K562 (cell line): ENCODE measurements around the gene MYH6. TPM values are rescaled to one million over a fixed set of nuclear protein-coding genes. Genes with fewer than 3 reads are reported as not detected.

Experiments used
- ATAC-seq: fragments of 200-7000 bp; cut with Tn5 transposase; 3 replicates; pipeline ENCODE4 v1.9.1; 2020; ENCODE audit warnings: moderate library complexity
- BruUV-seq: library from RNA; stranded (reverse); fragments of 400-500 nt; replicated peaks from 2 replicates; lab custom pipeline; 2021; lab: Mats Ljungman, UMichigan
- CTCF ChIA-PET: fragments of 300-600 bp; formaldehyde crosslinking; extraction: SDS; loops from one replicate; lab custom pipeline; 2021; ENCODE audit warnings: low intra/inter-chr PET ratio; lab: Yijun Ruan, JAX
- POLR2A ChIA-PET: fragments of 300-600, 350-650 bp; sonication (Branson Sonifier 250); formaldehyde crosslinking; extraction: SDS; loops from one replicate; lab custom pipeline; 2021; ENCODE audit warnings: antibody characterized with exemption, inconsistent platforms; lab: Yijun Ruan, JAX
- DNase-seq, 4 experiments: peaks; one replicate each; pipeline versions ENCODE4 v3.0.0 to v3.0.0-alpha.2; 2011 to 2018; ENCODE audit warnings: low spot score in 3 of 4, mixed read lengths in 3 of 4; ENCODE audit errors: extremely low read depth in 1 of 4
- FAIRE-seq: peaks from 2 replicates; lab custom pipeline; 2011; peaks lifted over from hg19 to GRCh38; lab: Jason Lieb, UNC
- H2AFZ ChIP-seq: 2 replicates; pipeline ENCODE4 v1.6.0; 2011; ENCODE audit warnings: low read depth, low read length, control low read depth, inconsistent platforms
- H3K27ac ChIP-seq: fragments of 200-600 bp; 3 replicates; pipeline ENCODE4 v1.8.0; 2011; ENCODE audit warnings: low read depth, mild to moderate bottlenecking, control low read depth, inconsistent platforms, low read length, moderate library complexity, mixed read lengths; ENCODE audit errors: extremely low read depth
- H3K27me3 ChIP-seq, 2 experiments: fragments of 300-600 bp in 1 of 2; 2 replicates in 1 of 2; 3 replicates in 1 of 2; pipeline versions ENCODE4 v1.6.0 to v1.8.0; 2011; ENCODE audit warnings: inconsistent platforms in 2 of 2, low read length in 2 of 2, mild to moderate bottlenecking in 1 of 2, mixed read lengths in 1 of 2, moderate library complexity in 1 of 2; ENCODE audit not compliant: control insufficient read depth in 2 of 2, insufficient read depth in 2 of 2
- H3K36me3 ChIP-seq: fragments of 300-600 bp; 3 replicates; pipeline ENCODE4 v1.8.0; 2011; ENCODE audit warnings: mild to moderate bottlenecking, low read length, inconsistent platforms; ENCODE audit not compliant: control insufficient read depth, insufficient read depth
- H3K4me1 ChIP-seq, 2 experiments: fragments of 200-600 bp in 1 of 2; replicated peaks in 1 of 2; 2 replicates in 1 of 2; 3 replicates in 1 of 2; pipeline versions ENCODE4 v1.5.1 to v1.8.0; 2011; ENCODE audit warnings: inconsistent platforms in 2 of 2, low read length in 2 of 2, mild to moderate bottlenecking in 1 of 2, mixed read lengths in 1 of 2, moderate library complexity in 1 of 2; ENCODE audit not compliant: control insufficient read depth in 2 of 2, insufficient read depth in 2 of 2
- H3K4me2 ChIP-seq: 2 replicates; pipeline ENCODE4 v1.6.1; 2011; ENCODE audit warnings: low read length, control low read depth, inconsistent platforms, mixed read lengths; ENCODE audit not compliant: insufficient read depth
- H3K4me3 ChIP-seq: fragments of 200-600 bp; sonication (generic), shearing (Covaris generic); 2 replicates; pipeline ENCODE4 v1.5.1; 2016; ENCODE audit warnings: control low read depth, inconsistent platforms
- H3K79me2 ChIP-seq: fragments of 200-600 bp; 3 replicates; pipeline ENCODE4 v1.8.0; 2011; ENCODE audit warnings: low read length, inconsistent platforms; ENCODE audit not compliant: control insufficient read depth, insufficient read depth
- H3K9ac ChIP-seq, 2 experiments: 2 replicates each; pipeline versions ENCODE4 v1.6.0 to v1.6.1; 2011; ENCODE audit warnings: low read depth in 2 of 2, low read length in 2 of 2, control low read depth in 1 of 2, inconsistent platforms in 1 of 2, mild to moderate bottlenecking in 1 of 2, mixed read lengths in 1 of 2; ENCODE audit not compliant: insufficient read depth in 1 of 2
- H3K9me1 ChIP-seq: one replicate; pipeline ENCODE4 v1.6.0; 2011; ENCODE audit warnings: inconsistent platforms, mild to moderate bottlenecking, low read length, moderate library complexity; ENCODE audit not compliant: control insufficient read depth, insufficient read depth
- H3K9me3 ChIP-seq: replicated peaks from 2 replicates; pipeline ENCODE4 v1.5.1; 2011; ENCODE audit warnings: low read depth, low read length, inconsistent platforms; ENCODE audit not compliant: control insufficient read depth, insufficient read depth
- H4K20me1 ChIP-seq: replicated peaks from 2 replicates; pipeline ENCODE4 v1.6.1; 2011; ENCODE audit warnings: low read length, inconsistent platforms, mixed read lengths; ENCODE audit not compliant: control insufficient read depth, insufficient read depth
- JUN ChIP-seq, 2 experiments: sonication (generic) in 1 of 2; formaldehyde crosslinking in 1 of 2; IDR thresholded peaks; 2 replicates each; pipeline versions ENCODE4 v1.6.1 to v1.8.0; 2012 to 2022; ENCODE audit warnings: borderline replicate concordance in 2 of 2, mild to moderate bottlenecking in 2 of 2, improper control_type of control experiment in 1 of 2, low read depth in 1 of 2, low read length in 1 of 2, missing genetic modification reagents in 1 of 2
- KDM4B ChIP-seq, 2 experiments: fragments of 450-650 bp in 1 of 2; sonication (generic) in 1 of 2; IDR thresholded peaks; 2 replicates each; pipeline ENCODE4 v1.6.1; 2016 to 2017; ENCODE audit warnings: borderline replicate concordance in 2 of 2, antibody characterized with exemption in 1 of 2, low read depth in 1 of 2, mild to moderate bottlenecking in 1 of 2
- MTF1 ChIP-seq: fragments of 250-450 bp; sonication (Bioruptor Pico); IDR thresholded peaks from 2 replicates; pipeline ENCODE4 v1.9.0; 2021; ENCODE audit warnings: moderate library complexity, mild to moderate bottlenecking, inconsistent platforms, borderline replicate concordance
- MXD1 ChIP-seq: fragments of 250-450 bp; sonication (Bioruptor Pico); IDR thresholded peaks from 2 replicates; pipeline ENCODE4 v1.8.0; 2021; ENCODE audit warnings: borderline replicate concordance, mild to moderate bottlenecking, moderate library complexity; ENCODE audit not compliant: poor library complexity, severe bottlenecking
- NBN ChIP-seq: fragments of 450-650 bp; IDR thresholded peaks from 2 replicates; pipeline ENCODE4 v1.6.1; 2016; ENCODE audit warnings: low read depth, mild to moderate bottlenecking
- NFRKB ChIP-seq: fragments of 450-650 bp; IDR thresholded peaks from 2 replicates; pipeline ENCODE4 v1.6.1; 2016; ENCODE audit warnings: low read depth
- PHF21A ChIP-seq: fragments of 450-650 bp; IDR thresholded peaks from 2 replicates; pipeline ENCODE4 v1.6.1; 2017; ENCODE audit warnings: low read depth, borderline replicate concordance
- POLR3A ChIP-seq: IDR thresholded peaks from 2 replicates; pipeline ENCODE4 v1.6.1; 2011; ENCODE audit warnings: borderline replicate concordance, mild to moderate bottlenecking, moderate library complexity; ENCODE audit not compliant: insufficient read length, insufficient read depth; ENCODE audit errors: extremely low read depth
- SP1 ChIP-seq: sonication (generic); formaldehyde crosslinking; IDR thresholded peaks from 2 replicates; pipeline ENCODE4 v1.8.1; 2022; ENCODE audit warnings: mild to moderate bottlenecking, missing genetic modification reagents
- TCF15 ChIP-seq: fragments of 250-450 bp; sonication (Bioruptor Pico); IDR thresholded peaks from 2 replicates; pipeline ENCODE4 v1.8.0; 2022; ENCODE audit warnings: moderate library complexity, mild to moderate bottlenecking, inconsistent platforms
- TGIF2 ChIP-seq: sonication (generic); formaldehyde crosslinking; IDR thresholded peaks from 2 replicates; pipeline ENCODE4 v1.8.1; 2022; ENCODE audit warnings: mild to moderate bottlenecking, missing genetic modification reagents, moderate library complexity
- ZC3H11A ChIP-seq: IDR thresholded peaks from 2 replicates; pipeline ENCODE4 v1.6.1; 2012; ENCODE audit warnings: low read depth, low read length, improper control_type of control experiment
- ZNF184 ChIP-seq: sonication (generic); formaldehyde crosslinking; IDR thresholded peaks from 2 replicates; pipeline ENCODE4 v1.5.0; 2020; ENCODE audit warnings: missing genetic modification reagents
- ZNF263 ChIP-seq: sonication (generic); formaldehyde crosslinking; IDR thresholded peaks from 2 replicates; pipeline ENCODE4 v1.8.0; 2022; ENCODE audit warnings: mild to moderate bottlenecking, missing genetic modification reagents, borderline replicate concordance
- ZNF699 ChIP-seq: fragments of 250-450 bp; sonication (Bioruptor Pico); IDR thresholded peaks from 2 replicates; pipeline ENCODE4 v1.8.0; 2021; ENCODE audit warnings: mild to moderate bottlenecking, moderate library complexity; ENCODE audit not compliant: insufficient replicate concordance
- ZNF717 ChIP-seq: fragments of 250-450 bp; sonication (Bioruptor Pico); IDR thresholded peaks from 2 replicates; pipeline ENCODE4 v1.5.0; 2021
- ZNF740 ChIP-seq, 3 experiments: fragments of 200-800 bp in 1 of 3; sonication (Bioruptor generic) in 1 of 3; sonication (generic) in 1 of 3; formaldehyde crosslinking in 1 of 3; IDR thresholded peaks; 2 replicates each; pipeline versions ENCODE4 v1.6.1 to v1.8.0; 2016 to 2022; ENCODE audit warnings: mild to moderate bottlenecking in 2 of 3, missing compliant biosample characterization in 2 of 3, missing genetic modification characterization in 2 of 3, missing genetic modification reagents in 1 of 3
- WGBS: fragments of 100-300 bp; shearing (Covaris generic); methylation state at CpG from one replicate; pipeline ENCODE4 v1.1.6; 2016; ENCODE audit warnings: low coverage, mixed read lengths; ENCODE audit not compliant: insufficient coverage; ENCODE audit errors: missing lambda C conversion rate; 5-methylcytosine and 5-hydroxymethylcytosine counted together
- in situ Hi-C: fragments of 300-500 bp; cut with MboI; formaldehyde crosslinking; loops from 4 replicates; pipeline ENCODE4 v1.15.0; 2018; ENCODE audit warnings: inconsistent platforms, mixed read lengths
- intact Hi-C: fragments of 100-400 bp; cut with micrococcal nuclease; formaldehyde crosslinking; loops from 2 replicates; pipeline ENCODE4 v1.14.2; 2022
- polyA plus RNA-seq, 8 experiments: library from polyadenylated mRNA; depleted of rRNA in 4 of 8; stranded (reverse) in 5 of 8; unstranded in 3 of 8; fragments of >200 nt; fragmentation: Nextera tagmentation in 2 of 8; fragmentation: Illumina TruSeq in 1 of 8; extraction: Ambion mirVana in 2 of 8; extraction: Trizol in 1 of 8; gene quantifications; 2 replicates each; pipeline versions ENCODE4 v1.2.1 to v1.2.3, GENCODE V29; 2011 to 2014; ENCODE audit warnings: inconsistent platforms in 1 of 8, missing spikeins in 1 of 8
- total RNA-seq, 7 experiments: library from RNA; depleted of rRNA in 6 of 7; stranded (reverse); fragments of >200 nt in 6 of 7; fragmentation: Illumina TruSeq in 2 of 7; extraction: Trizol in 2 of 7; gene quantifications; 2 replicates each; pipeline versions ENCODE4 v1.2.1 to v1.2.3, GENCODE V29; 2011 to 2021; ENCODE audit warnings: low replicate concordance in 1 of 7
- TF ChIP-seq, protein P1 (sequence below): sonication (generic); IDR thresholded peaks from 2 replicates; pipeline ENCODE4 v1.6.1; 2016

MYH6 gene
- total and polyA plus RNA-seq, 9 of the 15 experiments (the other 6 are each of a cell fraction or from before 2014, with no cell fraction given), result not detected

DNA sequence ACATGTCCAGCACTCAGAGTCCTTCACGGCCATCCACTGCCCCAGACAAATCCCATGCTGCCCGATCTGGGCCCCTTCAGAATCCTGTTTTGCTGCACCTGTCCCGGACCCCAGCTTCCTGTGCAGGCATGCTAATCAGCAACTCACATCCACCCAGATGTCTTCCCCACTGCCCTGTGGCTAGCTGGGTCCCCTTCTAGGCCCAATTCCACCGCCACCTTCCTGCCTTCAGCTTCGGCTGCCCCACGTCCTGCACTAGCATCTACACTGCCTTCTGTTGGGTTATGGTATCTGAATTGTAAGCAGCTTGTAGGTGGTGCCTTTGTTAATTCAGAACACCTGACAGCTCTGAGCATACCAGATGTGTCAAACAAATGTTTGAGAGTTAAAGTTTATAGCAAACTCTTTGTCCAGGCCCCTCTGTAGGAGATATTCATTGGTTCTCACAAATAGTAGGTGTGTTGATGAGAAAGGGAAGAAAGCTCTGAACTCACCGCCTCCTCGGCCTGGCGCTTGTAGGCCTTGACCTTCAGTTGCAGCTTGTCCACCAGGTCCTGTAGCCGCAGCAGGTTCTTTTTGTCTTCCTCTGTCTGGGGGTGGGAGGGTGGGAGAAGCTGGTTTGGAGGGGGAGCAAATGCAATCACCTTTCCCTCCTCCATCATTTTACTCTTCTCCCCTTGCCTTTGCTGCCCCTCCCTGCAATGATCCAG is 25.2 kb downstream of the MYH6 start:
- TF ChIP-seq NBN (no peak), ZNF263 (CRISPR knock-in tag) (no peak), ZNF717 (CRISPR knock-in tag) (no peak), MXD1 (CRISPR knock-in tag) (no peak), KDM4B (IDR thresholded peaks at IDR 0.05; ENCODE audit: borderline replicate concordance in 2 of 2, low read depth in 1 of 2) (no peak), ZC3H11A (no peak), TGIF2 (no peak), ZNF740 (CRISPR knock-in tag; IDR thresholded peaks at IDR 0.05) (no peak), ZNF740 (tag; IDR thresholded peaks at IDR 0.05) (no peak), ZNF184 (no peak), MTF1 (CRISPR knock-in tag) (no peak), NFRKB (no peak), TCF15 (CRISPR knock-in tag) (no peak), POLR3A (no peak), JUN (IDR thresholded peaks at IDR 0.05; ENCODE audit: borderline replicate concordance, low read depth, low read length) (no peak), JUN (CRISPR knock-in tag; IDR thresholded peaks at IDR 0.05; ENCODE audit: borderline replicate concordance) (no peak), PHF21A (no peak), ZNF699 (CRISPR knock-in tag) (no peak), SP1 (CRISPR knock-in tag) (no peak)
- TF ChIP-seq, protein P1, sequence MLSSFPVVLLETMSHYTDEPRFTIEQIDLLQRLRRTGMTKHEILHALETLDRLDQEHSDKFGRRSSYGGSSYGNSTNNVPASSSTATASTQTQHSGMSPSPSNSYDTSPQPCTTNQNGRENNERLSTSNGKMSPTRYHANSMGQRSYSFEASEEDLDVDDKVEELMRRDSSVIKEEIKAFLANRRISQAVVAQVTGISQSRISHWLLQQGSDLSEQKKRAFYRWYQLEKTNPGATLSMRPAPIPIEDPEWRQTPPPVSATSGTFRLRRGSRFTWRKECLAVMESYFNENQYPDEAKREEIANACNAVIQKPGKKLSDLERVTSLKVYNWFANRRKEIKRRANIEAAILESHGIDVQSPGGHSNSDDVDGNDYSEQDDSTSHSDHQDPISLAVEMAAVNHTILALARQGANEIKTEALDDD, result no peak
- TF ChIP-seq, all 486 proteins: peak for 0
- BruUV-seq, result no TSS peak
- Histone ChIP-seq H3K27ac (no peak overlapping the region), H3K9me3 (no peaks in the 10 kb centered on the region), H4K20me1 (no peaks in the 10 kb centered on the region; the same call in 1 of the 2 replicates), H3K79me2 (no peaks in the 10 kb centered on the region), H3K4me3 (no peak overlapping the region), H3K9ac (no peak overlapping the region), H2AFZ (no peak overlapping the region), H3K27me3 (peaks cover 8 to 57% of the 10 kb centered on the region in 2 experiments; a peak in 4 of 5 replicates), H3K4me1 (peaks cover 0 to 16% of the 10 kb centered on the region in 2 experiments; a peak in 2 of 5 replicates), H3K36me3 (no peaks in the 10 kb centered on the region), H3K9me1 (no peaks in the 10 kb centered on the region), H3K4me2 (no peak overlapping the region)
- ChIA-PET POLR2A (interaction anchor here (0.7 kb wide), 1 partner anchor 11 kb away, joined by 3 read pairs; no protein-coding TSS in a partner anchor), CTCF (no interaction called here)
- no peak for ATAC-seq
- WGBS, result 6% methylated on average over 10 of the region's 10 CpGs
- intact Hi-C loops, result no loop called here
- in situ Hi-C loops, result loop anchor here (10.0 kb wide), 1 partner anchor 118 kb away; no protein-coding TSS in a partner anchor
- DNase-seq, result no peak
- no peak for FAIRE-seq
